WTC11 (cell line): ENCODE results near the gene ZNF516. TPM values are rescaled to one million over a fixed set of nuclear protein-coding genes. Genes with fewer than 3 reads are reported as not detected.

Source experiments
- ATAC-seq: fragments of 200-7000 bp; cut with Tn5 transposase; 2 replicates; pipeline ENCODE4 v1.10.0; 2021; ENCODE audit warnings: mild to moderate bottlenecking, moderate library complexity
- CTCF ChIA-PET: fragments of 300-600 bp; sonication (Branson Sonifier 250); formaldehyde crosslinking; loops from one replicate; lab custom pipeline; 2021; ENCODE audit warnings: antibody characterized with exemption; lab: Charles Lee
- POLR2A ChIA-PET: fragments of 350-600 bp; sonication (Branson Sonifier 250); formaldehyde crosslinking; loops from one replicate; lab custom pipeline; 2021; ENCODE audit warnings: antibody characterized with exemption; lab: Charles Lee
- DNase-seq: peaks from one replicate; pipeline ENCODE4 v3.0.0; 2021; ENCODE audit warnings: low spot score
- H3K27ac Mint-ChIP-seq: 2 replicates; pipeline ENCODE4 v1.8.0; 2021; ENCODE audit warnings: mixed read lengths
- H3K27me3 Mint-ChIP-seq: 2 replicates; pipeline ENCODE4 v1.8.0; 2021; ENCODE audit warnings: low read depth, mild to moderate bottlenecking, moderate library complexity, mixed read lengths
- H3K36me3 Mint-ChIP-seq: 2 replicates; pipeline ENCODE4 v1.8.0; 2021; ENCODE audit warnings: mixed read lengths
- H3K4me1 Mint-ChIP-seq: 2 replicates; pipeline ENCODE4 v1.8.0; 2022; ENCODE audit warnings: mixed read lengths
- H3K4me3 Mint-ChIP-seq: 2 replicates; pipeline ENCODE4 v1.8.0; 2021; ENCODE audit warnings: mild to moderate bottlenecking, moderate library complexity, mixed read lengths
- H3K9me3 Mint-ChIP-seq: 2 replicates; pipeline ENCODE4 v1.8.0; 2021; ENCODE audit warnings: mixed read lengths
- AFF4 ChIP-seq: sonication (generic); formaldehyde crosslinking; IDR thresholded peaks from 2 replicates; pipeline ENCODE4 v1.8.1; 2023; ENCODE audit warnings: mild to moderate bottlenecking, missing genetic modification reagents, borderline replicate concordance
- CREB1 ChIP-seq: sonication (generic); formaldehyde crosslinking; IDR thresholded peaks from 2 replicates; pipeline ENCODE4 v1.8.0; 2023; ENCODE audit warnings: mild to moderate bottlenecking, missing genetic modification reagents
- ESRRA ChIP-seq: sonication (generic); formaldehyde crosslinking; IDR thresholded peaks from 2 replicates; pipeline ENCODE4 v1.8.1; 2022; ENCODE audit warnings: mild to moderate bottlenecking, missing genetic modification reagents, borderline replicate concordance
- ETV6 ChIP-seq: sonication (generic); formaldehyde crosslinking; IDR thresholded peaks from 2 replicates; pipeline ENCODE4 v1.8.1; 2022; ENCODE audit warnings: mild to moderate bottlenecking, missing genetic modification reagents
- GTF2I ChIP-seq: fragments of 250-450 bp; sonication (Bioruptor Pico); conservative IDR thresholded peaks from 2 replicates; pipeline ENCODE4 v1.4.0; 2021; ENCODE audit warnings: mild to moderate bottlenecking
- HMGXB4 ChIP-seq: sonication (generic); formaldehyde crosslinking; IDR thresholded peaks from 2 replicates; pipeline ENCODE4 v1.8.1; 2023; ENCODE audit warnings: mild to moderate bottlenecking, moderate library complexity, missing genetic modification reagents
- IRF2 ChIP-seq: sonication (generic); formaldehyde crosslinking; IDR thresholded peaks from 2 replicates; pipeline ENCODE4 v1.8.0; 2022; ENCODE audit warnings: low read depth, missing genetic modification reagents, borderline replicate concordance
- JAZF1 ChIP-seq: fragments of 250-450 bp; sonication (Bioruptor Pico); IDR thresholded peaks from 2 replicates; pipeline ENCODE4 v1.9.0; 2021; ENCODE audit warnings: moderate library complexity, mild to moderate bottlenecking, inconsistent platforms
- MLX ChIP-seq: sonication (generic); formaldehyde crosslinking; IDR thresholded peaks from 2 replicates; pipeline ENCODE4 v1.8.1; 2023; ENCODE audit warnings: mild to moderate bottlenecking, missing genetic modification reagents, moderate library complexity
- MXD4 ChIP-seq: fragments of 250-450 bp; sonication (Bioruptor Pico); IDR thresholded peaks from 2 replicates; pipeline ENCODE4 v1.8.0; 2021; ENCODE audit warnings: mild to moderate bottlenecking, moderate library complexity, borderline replicate concordance
- SMAD3 ChIP-seq: sonication (generic); formaldehyde crosslinking; IDR thresholded peaks from 2 replicates; pipeline ENCODE4 v1.8.0; 2022; ENCODE audit warnings: missing genetic modification reagents, mild to moderate bottlenecking, borderline replicate concordance
- STAT6 ChIP-seq: sonication (generic); formaldehyde crosslinking; conservative IDR thresholded peaks from 2 replicates; pipeline ENCODE4 v1.8.1; 2023; ENCODE audit warnings: mild to moderate bottlenecking, low read depth, missing genetic modification reagents, moderate library complexity
- TEAD1 ChIP-seq: sonication (generic); formaldehyde crosslinking; IDR thresholded peaks from 2 replicates; pipeline ENCODE4 v1.8.0; 2022; ENCODE audit warnings: mild to moderate bottlenecking, missing genetic modification reagents
- TEAD4 ChIP-seq: sonication (generic); formaldehyde crosslinking; IDR thresholded peaks from 2 replicates; pipeline ENCODE4 v1.8.0; 2022; ENCODE audit warnings: mild to moderate bottlenecking, missing genetic modification reagents
- TP53 ChIP-seq: sonication (generic); formaldehyde crosslinking; IDR thresholded peaks from 2 replicates; pipeline ENCODE4 v1.8.1; 2023; ENCODE audit warnings: mild to moderate bottlenecking, missing genetic modification reagents
- ZBTB21 ChIP-seq: sonication (generic); formaldehyde crosslinking; IDR thresholded peaks from 2 replicates; pipeline ENCODE4 v1.8.1; 2023; ENCODE audit warnings: mild to moderate bottlenecking, missing genetic modification reagents, borderline replicate concordance
- ZBTB43 ChIP-seq: sonication (generic); formaldehyde crosslinking; IDR thresholded peaks from 2 replicates; pipeline ENCODE4 v1.8.1; 2023; ENCODE audit warnings: mild to moderate bottlenecking, missing genetic modification reagents
- ZNF263 ChIP-seq: sonication (generic); formaldehyde crosslinking; IDR thresholded peaks from 2 replicates; pipeline ENCODE4 v1.8.1; 2022; ENCODE audit warnings: low read depth, mild to moderate bottlenecking, moderate library complexity, missing genetic modification reagents
- ZNF317 ChIP-seq: sonication (generic); formaldehyde crosslinking; IDR thresholded peaks from 2 replicates; pipeline ENCODE4 v1.8.1; 2023; ENCODE audit warnings: low read depth, mild to moderate bottlenecking, moderate library complexity, missing genetic modification reagents, borderline replicate concordance
- total RNA-seq: library from RNA; stranded (reverse); gene quantifications from 3 replicates; pipeline ENCODE4 v1.2.3, GENCODE V29; 2021

Gene ZNF516
- total RNA-seq, 1 experiment from 2014 or later = 58.6 TPM

- TF ChIP-seq MXD4 (CRISPR knock-in tag) = no peak
- TF ChIP-seq ZNF263 (CRISPR knock-in tag) = no peak
- Mint-ChIP-seq H3K4me1 (peaks cover 9% of the 10 kb centered on the region), H3K9me3 (no peaks in the 10 kb centered on the region), H3K27me3 (no peaks in the 10 kb centered on the region), H3K36me3 (no peaks in the 10 kb centered on the region), H3K27ac (no peak overlapping the region), H3K4me3 (no peak overlapping the region)
- no peak for ATAC-seq
- DNase-seq = no peak
- POLR2A ChIA-PET = no interaction called here
- CTCF ChIA-PET = interaction anchor here (1.3 to 1.4 kb wide), 2 partner anchors 16 to 58 kb away, joined by 4 to 7 read pairs; no protein-coding TSS in a partner anchor
Observed at GRCh38 chr18:76322686-76323085, 172.4 kb downstream of the ZNF516 start.

GRCh38 chr18:76319366-76319765 lies 175.7 kb downstream of the ZNF516 start:
- CTCF ChIA-PET = interaction anchor here (4.2 kb wide), 1 partner anchor 12 kb away, joined by 30 read pairs; no protein-coding TSS in a partner anchor
- H3K9me3 Mint-ChIP-seq = no peaks in the 10 kb centered on the region
- no peak for DNase-seq
- POLR2A ChIA-PET = no interaction called here
- TF ChIP-seq IRF2 (CRISPR knock-in tag) (no peak), TEAD1 (CRISPR knock-in tag) (no peak), TP53 (CRISPR knock-in tag) (no peak), HMGXB4 (CRISPR knock-in tag) (no peak), STAT6 (CRISPR knock-in tag) (no peak), MLX (CRISPR knock-in tag) (no peak), GTF2I (CRISPR knock-in tag) (no peak), JAZF1 (CRISPR knock-in tag) (no peak)
- H3K4me1 Mint-ChIP-seq = peaks cover 31% of the 10 kb centered on the region
- ATAC-seq = no peak
- H3K27me3 Mint-ChIP-seq = no peaks in the 10 kb centered on the region
- H3K4me3 Mint-ChIP-seq = no peak overlapping the region
- no peaks in the 10 kb centered on the region for H3K36me3 Mint-ChIP-seq
- no peak overlapping the region for H3K27ac Mint-ChIP-seq

- Mint-ChIP-seq H3K4me3 (no peak overlapping the region), H3K4me1 (peaks cover 39% of the 10 kb centered on the region), H3K27me3 (no peaks in the 10 kb centered on the region), H3K36me3 (no peaks in the 10 kb centered on the region), H3K27ac (no peak overlapping the region), H3K9me3 (no peaks in the 10 kb centered on the region)
- ChIA-PET POLR2A (no interaction called here), CTCF (interaction anchor here (4.2 kb wide), 1 partner anchor 12 kb away, joined by 30 read pairs; no protein-coding TSS in a partner anchor)
- no peak for ATAC-seq
- no peak for DNase-seq
- TF ChIP-seq ZNF317 (CRISPR knock-in tag) (no peak), STAT6 (CRISPR knock-in tag) (no peak), TEAD4 (CRISPR knock-in tag) (no peak), ETV6 (CRISPR knock-in tag) (no peak), SMAD3 (CRISPR knock-in tag) (no peak), CREB1 (CRISPR knock-in tag) (no peak), AFF4 (CRISPR knock-in tag) (no peak), ZBTB21 (no peak), ESRRA (CRISPR knock-in tag) (no peak), TP53 (CRISPR knock-in tag) (no peak), ZBTB43 (CRISPR knock-in tag) (no peak)
Observed at GRCh38 chr18:76318607-76319006, 176.4 kb downstream of the ZNF516 start.
